NCI-H2227 treated with DMSO at 0.1 percent for 48 hours (cell line): ENCODE data around the gene UPF2.

Experiments used
- DNase-seq: peaks from one replicate; lab custom pipeline; 2025; lab: John Stamatoyannopoulos, UW

The UPF2 gene

DNA sequence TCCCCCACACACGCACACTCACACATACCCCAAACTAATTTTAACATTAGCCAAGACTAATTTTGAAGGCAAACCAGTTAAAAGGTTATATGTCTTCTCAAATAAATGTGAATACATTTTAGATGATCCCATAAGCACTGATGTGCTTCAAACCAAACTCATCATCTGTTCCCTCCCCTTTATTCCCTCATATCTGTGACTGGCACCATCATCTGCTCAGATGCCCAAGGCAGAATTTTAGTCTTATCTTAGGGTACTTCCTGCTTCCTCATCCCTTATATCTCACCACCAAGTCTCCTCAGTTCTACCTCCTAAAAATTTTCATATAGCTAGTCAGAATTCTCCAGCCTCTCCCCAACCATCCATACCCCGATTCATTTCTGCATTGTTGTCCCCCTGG is 80.4 kb downstream of the UPF2 start:
- DNase-seq = no peak

DNA sequence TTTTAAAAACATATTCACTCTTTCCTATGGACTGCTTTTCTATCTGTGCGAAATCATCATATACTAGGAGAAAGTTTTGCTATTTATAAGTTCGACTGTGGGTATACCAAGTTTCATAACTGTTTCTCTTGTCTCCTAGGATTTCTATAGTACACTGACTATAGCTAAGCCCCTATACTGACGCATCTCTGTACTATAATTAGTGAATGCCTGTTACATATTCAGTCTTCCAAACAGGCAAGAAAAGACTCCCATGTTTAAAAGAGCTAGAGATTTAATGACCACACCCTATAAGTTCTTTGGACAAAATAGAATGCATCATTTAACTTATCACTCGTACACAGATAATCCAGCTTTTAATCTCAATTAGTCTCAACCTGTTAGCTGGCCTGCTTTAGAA is 80.8 kb downstream of the UPF2 start:
- DNase-seq = no peak

DNA sequence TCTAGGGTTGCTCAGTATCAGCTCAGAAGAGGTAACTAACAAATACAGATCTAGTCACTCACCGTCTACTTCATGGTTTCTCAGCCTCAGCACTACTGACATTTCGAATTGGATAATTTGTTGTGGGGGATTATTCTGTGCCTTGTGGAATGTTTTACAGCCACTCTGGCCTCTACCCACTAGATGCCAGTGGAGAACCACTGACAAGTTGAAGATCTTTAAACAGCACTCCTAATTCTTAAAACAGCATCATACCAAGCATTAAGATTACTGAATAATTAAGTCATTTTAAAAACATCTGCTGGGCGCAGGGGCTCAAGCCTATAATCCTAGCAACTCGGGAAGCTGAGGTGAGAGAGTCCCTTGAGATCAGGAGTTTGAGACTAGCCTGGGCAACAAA is 82.6 kb downstream of the UPF2 start:
- no peak for DNase-seq

DNA sequence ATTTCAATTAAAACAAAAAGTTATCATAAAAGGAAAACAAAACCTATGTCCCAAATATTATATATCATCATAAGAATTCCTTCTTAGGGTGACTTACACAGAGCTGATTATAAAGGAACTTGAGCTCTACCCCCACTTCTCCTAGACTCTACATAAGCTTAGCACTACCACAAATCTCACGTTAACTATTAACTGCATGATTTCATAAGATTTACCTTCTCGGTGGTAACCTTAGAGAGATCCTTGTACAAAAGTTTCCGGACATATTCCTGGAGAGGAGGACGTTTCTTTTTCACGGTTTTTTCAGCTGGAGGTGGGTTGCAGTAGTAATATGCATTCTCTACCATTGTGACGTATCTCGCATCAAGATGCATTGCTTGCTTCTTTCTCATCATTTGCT is 83.7 kb downstream of the UPF2 start:
- DNase-seq = no peak

DNA sequence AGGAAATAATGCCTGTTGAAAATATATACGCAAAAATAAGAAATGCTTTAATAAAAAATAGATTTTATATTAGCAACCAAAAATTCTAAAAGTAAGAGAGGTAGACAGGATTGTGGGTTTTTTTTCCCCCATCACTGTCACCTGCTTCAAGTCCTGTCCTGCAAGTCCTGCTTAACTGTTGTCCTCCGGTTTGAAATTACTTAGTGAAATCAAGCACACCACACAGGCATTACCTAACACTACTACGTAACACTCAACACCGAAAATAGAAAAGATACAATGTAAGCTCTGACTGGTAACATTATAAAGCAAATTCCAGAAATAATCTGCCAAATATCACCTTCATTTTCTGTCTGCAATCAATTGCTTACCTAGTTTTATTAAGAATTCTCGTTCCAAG is 90.9 kb downstream of the UPF2 start:
- no peak for DNase-seq

DNA sequence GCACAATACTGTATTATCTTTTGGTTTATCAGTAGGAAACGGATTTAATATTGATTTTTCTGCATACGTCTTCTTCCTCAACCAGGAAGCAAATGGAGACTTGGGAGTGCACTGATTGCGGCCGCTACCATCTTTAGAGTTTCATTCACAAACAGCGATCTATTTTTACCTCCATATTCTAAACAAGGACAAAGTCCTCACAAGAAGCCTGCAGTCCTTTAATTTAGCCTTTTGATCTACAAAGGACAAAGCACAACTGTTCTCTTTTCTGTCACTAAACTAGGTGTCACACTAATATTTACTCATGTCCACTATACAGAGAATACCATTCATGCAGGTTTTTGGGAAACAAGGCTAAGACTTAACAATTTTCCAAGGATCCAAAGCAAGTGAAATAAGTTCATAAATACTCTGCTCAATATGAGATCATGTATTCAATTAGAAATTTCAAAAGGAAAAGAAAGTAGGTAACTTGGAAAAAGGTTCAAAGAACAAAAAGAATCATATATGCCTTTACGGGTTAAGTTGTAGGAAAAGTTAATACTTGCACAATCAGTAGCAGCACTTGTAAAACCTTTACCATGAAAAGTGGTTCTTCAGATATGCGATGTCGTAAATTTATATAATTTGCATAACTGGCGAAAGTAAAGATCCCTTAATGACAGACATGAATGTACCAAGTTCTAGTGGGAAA is 92.1 kb downstream of the UPF2 start:
- DNase-seq = no peak

DNA sequence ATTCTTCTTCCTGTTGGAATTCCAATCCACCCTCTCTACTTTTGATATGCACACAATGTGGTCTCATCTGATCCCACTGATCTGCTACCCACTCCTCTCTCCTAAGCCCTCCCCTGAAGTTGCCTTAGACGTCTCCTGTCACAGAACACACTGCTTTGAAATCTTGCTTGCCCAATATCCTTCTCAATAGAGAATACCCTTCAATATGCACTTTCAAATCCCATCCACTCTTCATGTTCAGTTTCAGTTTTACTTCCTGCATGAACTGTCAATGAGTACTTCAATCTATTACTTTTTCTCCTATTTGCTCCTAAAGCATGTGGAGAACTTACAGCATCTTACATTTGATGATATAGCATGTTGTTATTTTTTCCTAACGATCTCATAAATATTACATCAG is 93.5 kb downstream of the UPF2 start:
- DNase-seq = no peak

DNA sequence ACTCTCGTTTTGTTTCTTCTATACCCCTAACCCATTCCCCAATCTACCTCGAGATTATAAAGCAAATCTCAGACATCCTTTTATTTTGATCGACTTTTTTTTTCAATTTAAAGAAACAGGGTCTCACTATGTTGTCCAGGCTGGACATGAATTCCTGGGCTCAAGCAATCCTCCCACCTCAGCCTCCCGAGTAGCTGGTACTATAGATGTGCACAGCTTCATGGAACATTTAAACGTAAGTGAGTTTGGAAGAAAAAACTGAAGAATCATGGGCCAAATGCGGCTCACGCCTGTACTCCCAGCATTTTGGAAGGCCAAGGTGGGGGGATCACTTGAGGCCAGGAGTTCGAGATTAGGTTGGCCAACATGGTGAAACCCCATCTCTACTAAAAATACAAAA is 96.0 kb downstream of the UPF2 start:
- DNase-seq = no peak

DNA sequence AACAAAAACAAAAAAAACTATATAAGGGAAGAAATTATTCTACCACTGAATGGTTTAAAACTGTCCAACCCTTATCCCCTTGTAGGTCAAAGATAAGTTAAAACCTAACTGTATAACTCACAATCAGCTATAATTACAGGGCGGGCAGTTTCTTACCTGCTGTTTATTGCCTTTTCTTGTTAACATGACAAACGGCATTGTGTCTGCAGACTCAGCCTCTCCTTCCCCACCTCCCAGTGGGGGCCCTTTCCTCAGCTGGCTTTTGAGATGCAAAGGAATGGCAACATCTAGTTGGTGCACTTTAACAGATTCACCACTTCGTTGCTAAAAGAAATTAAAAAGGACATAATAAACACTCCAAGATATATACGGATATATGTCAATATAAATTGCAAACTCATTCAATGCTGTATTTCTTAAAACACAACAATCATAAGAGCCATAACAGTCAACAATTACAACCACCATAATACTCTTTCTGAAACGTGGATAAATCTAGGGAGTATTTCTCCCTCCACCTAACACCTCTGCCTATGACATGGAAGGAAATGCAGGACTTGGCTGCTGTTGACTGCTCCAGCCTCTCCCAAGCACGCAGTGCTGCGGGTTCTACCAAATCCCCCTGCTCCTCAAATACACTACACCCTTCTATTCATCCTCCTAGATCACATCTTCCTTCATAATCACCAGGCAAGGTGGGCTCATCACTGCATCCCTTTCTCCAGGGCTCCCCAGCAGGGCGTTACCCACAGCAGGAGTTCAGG is 106.0 kb downstream of the UPF2 start:
- peak; percentile 13 for DNase-seq

DNA sequence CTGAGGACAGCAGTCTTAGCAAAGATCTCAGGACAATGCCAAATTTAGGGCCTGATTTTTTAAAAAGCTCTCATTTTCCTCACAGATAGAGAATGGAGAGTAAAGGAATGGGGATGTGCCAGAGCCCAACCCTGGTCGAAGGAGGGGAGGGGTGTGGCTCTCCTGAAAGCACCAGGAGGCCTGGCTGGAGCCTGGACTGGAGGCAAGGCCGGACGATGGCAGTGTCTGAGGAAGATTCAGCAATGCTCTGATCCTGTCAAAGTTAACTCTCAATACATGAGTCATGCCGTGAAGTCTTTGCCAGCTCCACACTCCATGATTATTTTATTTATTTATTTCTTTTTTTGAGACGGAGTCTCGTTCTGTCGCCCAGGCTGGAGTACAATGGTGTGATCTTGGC is 108.3 kb downstream of the UPF2 start:
- no peak for DNase-seq

DNA sequence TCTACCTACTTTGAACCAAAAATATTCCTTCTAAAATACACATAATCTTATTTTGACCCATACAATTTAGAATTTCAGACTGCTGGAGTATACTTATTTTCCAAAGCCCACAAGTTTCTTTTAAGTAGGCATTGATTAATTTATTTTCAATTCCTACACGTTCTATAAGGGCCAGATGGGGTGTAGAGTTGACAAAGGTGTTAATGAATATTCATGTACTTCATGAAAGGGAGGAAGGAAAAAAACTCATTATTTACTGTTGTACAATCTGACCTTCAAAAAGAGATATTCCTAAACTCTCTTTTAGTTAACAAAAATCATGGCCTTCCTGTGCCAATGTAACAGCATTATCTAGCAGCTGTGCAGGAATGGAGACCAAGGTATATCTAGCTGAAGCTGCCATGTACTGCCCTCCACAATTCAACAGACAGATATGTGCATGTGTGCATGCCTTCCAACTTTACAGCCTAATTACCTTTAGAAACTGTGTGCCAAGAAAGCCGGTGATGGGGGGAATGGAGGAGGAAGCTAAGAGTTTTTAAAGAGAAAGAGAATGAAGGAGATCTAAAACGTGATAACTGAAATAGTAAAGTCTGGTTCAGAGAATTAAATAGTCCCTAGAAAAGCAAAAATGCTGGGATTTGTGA is 108.9 kb downstream of the UPF2 start:
- DNase-seq = no peak

DNA sequence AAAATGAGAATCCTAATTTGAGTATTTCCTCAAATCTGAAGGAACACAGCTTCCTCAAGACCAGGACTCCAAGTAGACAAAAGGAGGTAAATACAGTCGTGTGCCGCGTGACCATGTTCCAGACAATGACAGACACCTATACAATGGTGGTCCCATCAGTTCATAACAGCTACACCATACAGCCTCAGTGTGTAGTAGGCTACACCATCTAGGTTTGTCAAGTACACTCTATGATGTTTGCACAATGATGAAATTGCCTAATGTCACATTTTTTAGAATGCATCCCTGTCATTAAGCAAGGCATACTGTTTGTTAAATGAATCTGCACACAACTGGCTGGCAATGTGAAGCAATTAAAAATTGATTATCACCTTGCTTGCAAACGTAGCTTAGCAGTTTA is 111.6 kb downstream of the UPF2 start:
- DNase-seq = no peak

DNA sequence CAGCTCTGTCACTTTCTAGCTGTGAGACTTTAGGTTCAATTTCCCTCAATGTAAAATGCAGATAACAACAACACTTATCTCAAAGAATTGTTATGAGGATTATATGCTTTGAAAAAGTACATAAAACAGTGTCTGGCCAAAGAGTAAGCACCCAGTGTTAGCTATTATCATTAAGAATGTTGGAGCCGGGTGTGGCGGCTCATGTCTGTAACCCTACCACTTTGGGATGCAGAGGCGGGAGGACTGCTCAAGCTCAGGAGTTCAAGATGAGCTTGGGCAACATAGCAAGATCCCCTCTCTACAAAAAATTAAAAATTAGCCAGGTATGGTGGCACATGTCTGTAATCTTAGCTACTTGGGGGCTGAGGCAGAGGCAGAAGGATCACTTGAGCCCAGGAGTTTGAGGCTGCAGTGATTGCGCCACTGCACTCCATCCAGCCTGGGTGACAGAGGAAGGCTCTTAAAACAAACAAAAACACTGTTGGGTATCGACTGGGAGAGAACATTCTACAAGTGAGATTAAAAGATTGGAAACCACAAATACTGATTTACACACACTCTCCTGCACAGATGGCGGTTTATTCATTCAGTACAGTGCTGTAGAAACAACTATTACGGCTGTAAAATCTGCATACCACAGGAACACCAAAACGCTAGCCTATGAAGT is 112.2 kb downstream of the UPF2 start:
- DNase-seq = no peak

DNA sequence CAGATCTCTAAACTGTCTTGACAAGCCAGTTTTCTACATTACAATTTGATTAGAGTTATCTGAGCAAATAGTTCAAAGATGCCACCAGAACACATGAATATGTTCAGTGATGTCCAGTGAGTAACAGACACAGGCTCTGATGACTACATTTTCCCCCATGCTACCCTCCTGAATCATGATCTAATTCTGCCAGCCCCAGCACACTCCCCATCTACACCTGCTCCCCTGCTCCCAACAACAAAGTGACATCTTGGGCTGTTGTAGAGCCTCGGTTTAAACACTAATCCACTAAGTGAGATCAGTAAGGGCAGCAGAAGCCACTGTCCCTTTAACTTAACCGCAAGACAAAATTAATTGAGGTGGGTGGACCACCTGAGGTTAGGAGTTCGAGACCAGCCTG is 114.9 kb downstream of the UPF2 start:
- no peak for DNase-seq

DNA sequence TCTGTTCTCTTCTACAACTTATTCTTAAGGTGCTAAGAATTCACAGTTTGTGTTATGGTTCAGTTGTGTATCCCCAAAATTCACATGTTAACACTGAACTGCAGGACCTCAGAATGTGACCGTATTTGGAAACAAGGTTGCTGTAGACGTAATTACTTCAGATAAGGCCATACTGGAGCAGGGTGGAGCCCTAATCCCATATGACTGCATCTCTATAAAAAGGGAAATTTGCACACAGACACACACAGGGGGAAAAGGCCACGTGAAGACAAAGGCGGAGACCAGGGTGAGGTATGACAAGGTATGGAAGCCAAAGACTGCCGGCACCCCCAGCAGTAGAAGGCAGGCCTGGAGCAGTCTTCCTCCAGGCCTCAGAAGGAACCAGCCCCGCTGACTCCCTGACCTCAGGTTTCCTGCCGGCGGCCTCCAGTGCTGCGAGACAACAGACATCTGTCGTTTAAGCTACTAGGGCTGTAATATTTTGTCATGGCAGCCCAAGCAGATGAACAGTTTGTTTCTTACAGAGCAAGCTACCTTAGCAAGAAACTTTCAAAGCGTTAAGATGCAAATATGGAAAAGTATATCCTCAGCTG is 120.7 kb downstream of the UPF2 start:
- DNase-seq = no peak

DNA sequence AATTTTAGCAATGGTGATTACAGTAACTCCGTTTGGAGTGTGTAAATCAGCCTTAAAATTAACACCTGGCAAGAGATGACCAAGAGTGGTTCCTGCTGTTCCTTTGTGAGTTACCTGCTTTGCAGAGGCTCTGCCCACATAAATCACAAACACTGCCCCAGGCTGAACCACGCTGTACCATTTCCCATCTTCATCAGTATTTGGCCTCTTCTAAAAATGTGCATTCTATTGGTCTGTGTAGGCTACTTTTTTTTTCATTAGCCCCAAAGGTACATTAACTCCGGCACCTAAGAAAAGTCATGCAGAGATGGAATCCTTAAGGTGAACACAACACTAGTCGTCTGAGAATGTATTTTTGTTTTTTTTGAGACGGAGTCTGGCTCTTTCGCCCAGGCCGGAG is 123.3 kb downstream of the UPF2 start:
- no peak for DNase-seq

DNA sequence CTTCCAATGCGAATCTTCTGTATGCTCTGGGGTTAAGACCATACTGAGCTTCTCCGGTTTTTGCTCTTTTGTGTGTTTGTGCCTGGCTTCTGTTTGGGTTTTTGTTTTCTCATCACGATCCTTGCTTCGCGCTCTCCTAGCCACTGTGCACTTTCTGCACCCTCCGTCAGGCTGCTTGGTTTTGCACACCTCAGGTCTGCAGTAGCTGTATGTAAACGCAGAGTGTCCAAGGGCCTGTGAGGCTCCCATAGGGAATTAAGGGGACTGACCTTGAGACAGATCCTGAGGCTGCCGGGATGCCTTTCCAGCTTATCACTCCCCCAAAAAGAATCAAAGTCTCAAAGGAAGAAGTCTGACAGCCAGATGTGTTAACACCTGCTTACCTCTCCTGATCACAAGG is 124.2 kb downstream of the UPF2 start:
- no peak for DNase-seq

DNA sequence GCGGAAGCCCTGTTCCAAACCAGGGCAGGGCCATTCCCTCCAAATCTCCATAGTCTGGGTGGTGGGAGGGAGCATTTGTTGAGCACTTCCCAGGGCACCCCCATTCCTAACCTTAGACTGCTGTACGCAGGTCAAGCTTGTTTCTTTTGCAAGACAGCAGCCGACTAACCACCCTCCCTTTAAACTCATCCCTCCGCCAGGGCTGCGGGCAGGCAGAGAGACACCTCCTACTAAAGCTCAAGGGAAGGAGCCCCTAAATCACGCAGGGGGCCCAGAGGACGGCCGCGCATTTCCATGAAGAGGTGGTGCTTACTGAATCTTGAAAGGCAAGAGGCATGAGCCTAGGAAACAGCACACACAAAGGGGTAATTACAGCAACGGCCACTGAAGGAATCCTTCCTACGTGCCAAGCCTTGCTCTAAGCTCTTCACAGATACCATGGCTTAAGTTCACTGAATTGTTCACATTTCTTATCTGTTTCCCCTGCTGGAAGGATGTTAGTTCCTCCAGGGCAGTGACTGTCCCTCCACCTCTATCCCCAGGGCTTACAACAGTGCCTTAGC is 129.4 kb downstream of the UPF2 start:
- DNase-seq = peak; percentile 8

DNA sequence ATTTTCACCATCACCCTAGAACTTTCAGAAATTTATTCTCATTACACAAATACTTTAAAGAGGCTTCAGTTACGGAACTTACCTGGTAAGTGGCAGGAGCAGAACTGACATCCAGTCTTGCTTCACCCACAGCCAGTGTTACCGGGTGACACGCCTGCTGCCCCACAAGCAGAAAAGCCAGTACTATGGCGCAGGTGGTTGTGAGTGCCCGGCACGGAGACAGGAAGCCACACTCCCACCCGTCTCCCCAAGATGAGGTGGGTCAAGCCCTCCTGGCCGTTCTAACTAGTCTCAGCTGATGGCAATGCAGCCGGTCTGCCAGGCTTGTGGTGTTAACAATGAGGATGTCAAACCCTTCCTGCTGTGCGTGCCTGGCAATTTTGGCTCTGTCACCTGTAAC is 132.5 kb downstream of the UPF2 start:
- DNase-seq = no peak

DNA sequence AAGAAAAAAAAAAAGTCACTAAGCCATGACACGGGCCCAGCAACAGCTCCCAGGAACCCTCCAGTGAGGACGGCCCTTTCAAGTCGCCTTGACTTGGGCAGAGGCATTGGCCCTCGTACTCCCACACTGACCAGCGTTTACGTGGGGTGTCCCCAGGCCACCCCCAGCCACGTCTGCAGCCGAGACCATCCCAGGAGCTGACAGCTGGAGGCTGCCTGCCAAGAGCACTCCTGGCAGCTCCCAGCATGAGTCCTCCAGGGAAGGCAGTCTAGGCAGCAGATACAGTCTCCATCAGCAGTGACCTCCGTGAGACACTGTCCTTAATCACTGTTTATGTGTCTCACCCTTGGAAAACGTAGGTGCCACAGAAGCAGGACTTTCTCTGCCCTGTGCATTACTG is 133.0 kb downstream of the UPF2 start:
- DNase-seq = no peak

DNA sequence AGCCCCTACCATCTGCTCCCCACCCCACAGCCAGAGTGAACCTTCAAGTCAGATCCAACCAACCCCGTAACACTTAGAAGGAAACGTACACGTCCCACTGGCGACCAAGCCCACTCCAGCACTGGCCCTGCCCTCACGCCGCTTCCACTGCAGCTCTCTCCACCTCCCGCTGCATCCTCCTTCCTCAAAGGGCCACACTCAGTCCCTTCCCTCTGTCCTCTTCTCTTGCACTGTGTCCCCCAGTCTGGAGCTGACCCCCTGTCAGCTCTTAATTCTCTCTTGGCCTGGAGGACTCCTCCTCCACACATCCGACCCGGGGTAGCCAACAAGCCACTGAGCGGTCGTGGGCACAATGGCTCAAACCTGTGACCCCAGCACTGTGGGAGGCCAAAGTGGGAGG is 133.6 kb downstream of the UPF2 start:
- no peak for DNase-seq

DNA sequence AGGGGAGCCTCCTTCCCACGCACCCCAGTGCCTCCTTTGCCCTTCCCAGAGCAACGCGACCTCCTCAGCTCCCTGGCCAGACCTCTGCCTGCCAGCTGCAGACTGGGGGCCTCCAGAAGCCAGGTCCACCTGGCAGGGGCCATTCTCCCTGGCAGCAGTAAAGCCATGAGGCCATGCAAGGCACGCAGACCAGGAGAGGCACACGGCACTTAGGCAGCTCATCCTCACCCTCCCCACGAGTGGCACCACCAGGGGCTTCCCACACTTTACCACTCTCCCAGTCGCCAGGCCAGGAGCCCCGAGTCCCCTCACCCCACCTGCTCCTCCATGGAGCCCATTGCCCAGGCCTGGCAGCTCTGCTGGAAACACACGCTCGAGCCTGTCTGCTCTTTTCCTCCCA is 134.1 kb downstream of the UPF2 start:
- DNase-seq = no peak
